ENCODE measurements around the gene CADM2. TPM values are rescaled to one million over a fixed set of nuclear protein-coding genes. Genes with fewer than 3 reads are reported as not detected.
A peak's percentile ranks its signal among the peaks of the same experiment; 100 is the strongest.

The CADM2 gene
- total and polyA plus RNA-seq, 12 donors, result 0.12 to 3.0 (median 0.62) TPM

DNA sequence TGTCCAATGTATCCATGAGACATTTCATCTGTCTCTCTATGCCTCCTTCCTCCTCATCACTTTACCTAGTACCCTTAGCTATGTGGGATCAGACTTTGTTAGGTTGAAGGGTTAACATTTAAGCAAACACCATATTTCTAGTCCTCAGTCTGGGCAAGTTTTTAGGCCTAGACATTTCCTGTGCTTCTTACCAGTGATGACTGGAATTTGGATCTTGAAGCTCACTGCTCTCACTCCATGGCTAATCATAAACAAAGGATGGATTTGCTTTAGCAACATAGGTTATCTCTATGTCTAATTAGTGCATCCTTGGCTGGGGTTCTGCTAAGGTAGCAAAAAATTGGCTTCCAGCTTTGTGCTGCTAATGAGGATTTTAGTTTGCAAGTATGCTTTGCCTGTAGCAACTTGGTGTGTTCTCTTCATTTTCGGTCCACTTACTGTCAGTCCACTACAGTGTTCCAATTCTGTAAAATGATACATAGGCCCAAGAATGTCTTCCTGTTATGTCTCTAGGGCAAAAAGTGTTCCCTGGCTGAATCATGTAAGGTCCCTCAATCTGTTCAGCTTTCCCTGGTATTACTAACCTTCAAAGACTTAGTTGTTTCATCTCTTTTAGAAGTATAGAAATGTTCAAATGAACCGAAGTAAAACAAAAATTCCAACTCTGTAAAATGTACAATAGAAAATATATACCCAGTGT is 615.4 kb downstream of the CADM2 start:
- no peaks in the 10 kb centered on the region for H3K4me1 ChIP-seq
- H3K4me3 ChIP-seq, result no peak overlapping the region
- TF ChIP-seq, protein P1, sequence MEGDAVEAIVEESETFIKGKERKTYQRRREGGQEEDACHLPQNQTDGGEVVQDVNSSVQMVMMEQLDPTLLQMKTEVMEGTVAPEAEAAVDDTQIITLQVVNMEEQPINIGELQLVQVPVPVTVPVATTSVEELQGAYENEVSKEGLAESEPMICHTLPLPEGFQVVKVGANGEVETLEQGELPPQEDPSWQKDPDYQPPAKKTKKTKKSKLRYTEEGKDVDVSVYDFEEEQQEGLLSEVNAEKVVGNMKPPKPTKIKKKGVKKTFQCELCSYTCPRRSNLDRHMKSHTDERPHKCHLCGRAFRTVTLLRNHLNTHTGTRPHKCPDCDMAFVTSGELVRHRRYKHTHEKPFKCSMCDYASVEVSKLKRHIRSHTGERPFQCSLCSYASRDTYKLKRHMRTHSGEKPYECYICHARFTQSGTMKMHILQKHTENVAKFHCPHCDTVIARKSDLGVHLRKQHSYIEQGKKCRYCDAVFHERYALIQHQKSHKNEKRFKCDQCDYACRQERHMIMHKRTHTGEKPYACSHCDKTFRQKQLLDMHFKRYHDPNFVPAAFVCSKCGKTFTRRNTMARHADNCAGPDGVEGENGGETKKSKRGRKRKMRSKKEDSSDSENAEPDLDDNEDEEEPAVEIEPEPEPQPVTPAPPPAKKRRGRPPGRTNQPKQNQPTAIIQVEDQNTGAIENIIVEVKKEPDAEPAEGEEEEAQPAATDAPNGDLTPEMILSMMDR (IDR thresholded peaks at IDR 0.05), result no peak
- H3K9me3 ChIP-seq, result no peaks in the 10 kb centered on the region
- 60 to 74% methylated on average over 2 of the region's 2 CpGs for WGBS, 2 donors
- no peak for ATAC-seq
- no peak overlapping the region for H3K27ac ChIP-seq
- H3K36me3 ChIP-seq, result no peaks in the 10 kb centered on the region
- no peak for DNase-seq
- intact Hi-C loops (cut with DNase I), result loop anchor here in 4 of 10 donors (5.0 to 10.0 kb wide), 3 partner anchors 267 to 1029 kb away; no protein-coding TSS in a partner anchor
- no peaks in the 10 kb centered on the region for H3K27me3 ChIP-seq

DNA sequence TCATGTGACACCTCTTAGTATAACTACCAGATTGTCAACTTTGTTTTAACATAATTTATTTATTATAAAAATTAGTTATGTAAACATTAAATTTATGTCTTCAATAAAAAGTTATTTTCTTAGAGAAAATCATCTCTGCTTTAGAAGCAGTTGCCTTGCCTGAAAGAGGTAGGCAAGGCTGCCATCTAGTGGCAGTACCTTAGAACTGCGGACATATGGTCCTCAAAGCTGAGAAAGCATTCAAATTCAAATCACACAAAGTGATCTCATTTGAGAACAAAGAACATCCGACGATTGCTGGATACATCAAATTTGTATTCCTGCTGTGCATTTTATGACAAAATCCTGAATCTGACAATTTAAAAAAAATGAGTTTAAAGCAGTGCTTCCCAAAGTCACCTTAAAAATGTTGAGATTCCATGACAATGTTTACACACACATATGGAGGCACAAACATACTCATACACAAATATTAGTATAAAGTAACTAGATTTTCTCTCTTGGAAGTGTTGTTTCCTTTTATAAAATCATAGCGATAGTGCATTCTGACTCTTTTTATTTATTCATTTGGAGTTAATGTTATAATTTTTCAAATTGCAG is 617.4 kb downstream of the CADM2 start:
- TF ChIP-seq, protein P1 (IDR thresholded peaks at IDR 0.05), result peak; percentile 66 to 96 (median 87)
- DNase-seq (peak; percentile 17 to 42), ATAC-seq (no peak)
- no peaks in the 10 kb centered on the region for H3K9me3 ChIP-seq
- WGBS, 2 donors, result 5 to 7% methylated on average over 4 of the region's 4 CpGs
- no peak overlapping the region for H3K27ac ChIP-seq
- H3K4me3 ChIP-seq, result no peak overlapping the region
- H3K36me3 ChIP-seq, result no peaks in the 10 kb centered on the region
- no peaks in the 10 kb centered on the region for H3K27me3 ChIP-seq
- H3K4me1 ChIP-seq, result no peaks in the 10 kb centered on the region
- intact Hi-C loops (cut with DNase I), result loop anchor here in 5 of 10 donors (5.0 to 10.0 kb wide), 3 partner anchors 271 to 1031 kb away; no protein-coding TSS in a partner anchor

DNA sequence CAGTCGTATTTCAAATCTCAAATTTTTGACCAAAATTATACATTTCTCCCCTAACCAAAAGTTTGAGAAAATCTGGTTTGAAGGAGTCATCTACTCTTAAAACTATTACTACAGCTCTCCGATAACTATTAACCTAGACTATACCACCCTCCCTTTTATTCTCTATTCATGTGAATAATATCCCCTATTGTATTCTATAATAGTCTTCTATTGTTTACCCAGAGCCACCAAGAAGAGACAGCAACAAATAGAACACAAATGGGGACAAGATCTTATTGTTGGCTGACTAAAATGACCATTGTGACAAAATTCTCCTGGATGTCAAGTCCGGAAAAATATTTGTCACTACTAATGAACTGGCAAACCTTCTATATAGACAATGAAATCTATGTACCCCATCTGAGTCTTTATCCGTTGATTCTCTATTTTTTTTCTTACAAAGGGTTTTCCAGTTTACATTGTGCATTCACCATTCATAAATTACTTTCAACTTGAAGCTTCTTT is 618.0 kb downstream of the CADM2 start:
- 83 to 84% methylated on average over 4 of the region's 4 CpGs for WGBS, 2 donors
- ATAC-seq (no peak), DNase-seq (no peak)
- Histone ChIP-seq H3K9me3 (no peaks in the 10 kb centered on the region), H3K27me3 (no peaks in the 10 kb centered on the region), H3K4me1 (no peaks in the 10 kb centered on the region), H3K27ac (no peak overlapping the region), H3K36me3 (no peaks in the 10 kb centered on the region), H3K4me3 (no peak overlapping the region)
- TF ChIP-seq, protein P1 (IDR thresholded peaks at IDR 0.05), result no peak
- intact Hi-C loops (cut with DNase I), result loop anchor here in 5 of 10 donors (5.0 to 10.0 kb wide), 3 partner anchors 272 to 1032 kb away; no protein-coding TSS in a partner anchor

DNA sequence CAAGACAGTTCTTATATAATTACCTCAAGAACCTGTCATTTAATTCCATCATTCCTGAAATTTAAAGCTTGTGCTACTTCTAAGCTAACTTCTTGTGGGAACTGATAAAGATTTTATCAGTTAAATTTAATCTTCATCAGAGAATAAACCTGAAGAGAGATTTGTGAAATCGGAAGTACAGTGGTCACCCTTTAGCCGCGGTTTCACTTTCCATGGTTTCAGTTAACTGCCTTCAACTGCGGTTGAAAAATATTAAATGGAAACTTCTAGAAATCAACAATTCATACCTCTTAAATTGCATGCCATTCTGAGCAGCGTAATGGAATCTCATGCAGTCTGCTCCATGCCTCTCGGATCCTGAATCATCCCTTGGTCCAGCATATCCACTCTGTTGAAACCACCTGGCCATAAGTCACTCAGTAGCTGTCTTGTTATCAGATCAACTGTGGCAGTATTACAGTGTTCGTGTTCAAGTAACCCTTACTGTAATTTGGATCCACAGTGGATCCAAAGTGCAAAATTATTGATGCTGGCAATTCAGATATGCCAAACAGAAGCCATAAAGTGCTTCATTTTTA is 626.1 kb downstream of the CADM2 start:
- Histone ChIP-seq H3K27ac (no peak overlapping the region), H3K27me3 (no peaks in the 10 kb centered on the region), H3K4me1 (no peaks in the 10 kb centered on the region), H3K36me3 (no peaks in the 10 kb centered on the region), H3K4me3 (no peak overlapping the region), H3K9me3 (no peaks in the 10 kb centered on the region)
- DNase-seq, result no peak
- no peak for ATAC-seq
- WGBS, 2 donors, result 84 to 90% methylated on average over 7 of the region's 7 CpGs
- TF ChIP-seq, protein P1 (IDR thresholded peaks at IDR 0.05), result no peak
- intact Hi-C loops (cut with DNase I), result loop anchor here in 1 of 10 donors (10.0 kb wide), 1 partner anchor 220 kb away; no protein-coding TSS in a partner anchor
